Nucleus accumbens (tissue), 56 donors: ENCODE measurements around the gene MCRIP2.
"Not testable (repeated sequence)": the region's sequence is repeated elsewhere in the genome, so short reads cannot be mapped to it uniquely, and the experiment has no call there.

Experiments
- DNase-seq, 56 donors: peaks; one replicate each; lab custom pipeline; 2025; lab: John Stamatoyannopoulos, UW

The MCRIP2 gene

GRCh38 chr16:641326-642188 is at the start of gene MCRIP2:
Gene MCRIP2, plus strand, starts transcription at chr16:641828. Its CDS starts 164 bp downstream, at chr16:641992.
- DNase-seq = peak in 52 of 56 donors; percentile 11 to 86 (median 63)

- DNase-seq = no peak
Observed at GRCh38 chr16:591892-592517, 49.6 kb upstream of the MCRIP2 start.

- DNase-seq = peak in 45 of 56 donors; percentile 27 to 83 (median 54)
Observed at GRCh38 chr16:592518-593306, 48.9 kb upstream of the MCRIP2 start.

- peak in 1 of 56 donors; percentile 15 for DNase-seq
Observed at GRCh38 chr16:593406-593805, 48.2 kb upstream of the MCRIP2 start.

- peak in 4 of 56 donors; percentile 7 to 28 (median 14) for DNase-seq
Observed at GRCh38 chr16:593807-594206, 47.8 kb upstream of the MCRIP2 start.

- DNase-seq = peak in 24 of 56 donors; percentile 11 to 70 (median 27)
Observed at GRCh38 chr16:595094-595528, 46.5 kb upstream of the MCRIP2 start.

- DNase-seq = peak in 1 of 56 donors; percentile 6
Observed at GRCh38 chr16:595942-596735, 45.5 kb upstream of the MCRIP2 start.

- no peak for DNase-seq
Observed at GRCh38 chr16:596736-597060, 44.9 kb upstream of the MCRIP2 start.

GRCh38 chr16:597655-598054 is 44.0 kb upstream of the MCRIP2 start:
- DNase-seq = not testable (repeated sequence)

- DNase-seq = no peak
Observed at GRCh38 chr16:598823-599739, 42.5 kb upstream of the MCRIP2 start.

GRCh38 chr16:600781-601180 is 40.8 kb upstream of the MCRIP2 start:
- no peak for DNase-seq

- no peak for DNase-seq
Observed at GRCh38 chr16:603933-604332, 37.7 kb upstream of the MCRIP2 start.

- no peak for DNase-seq
Observed at GRCh38 chr16:606656-607307, 34.8 kb upstream of the MCRIP2 start.

- DNase-seq = no peak
Observed at GRCh38 chr16:608019-608418, 33.6 kb upstream of the MCRIP2 start.

GRCh38 chr16:609316-609715 is 32.3 kb upstream of the MCRIP2 start:
- no peak for DNase-seq

GRCh38 chr16:609984-610383 is 31.6 kb upstream of the MCRIP2 start:
- DNase-seq = no peak

GRCh38 chr16:610513-611381 is 30.9 kb upstream of the MCRIP2 start:
- DNase-seq = peak in 49 of 56 donors; percentile 24 to 84 (median 52)

GRCh38 chr16:615122-615521 is 26.5 kb upstream of the MCRIP2 start:
- no peak for DNase-seq
